ENCODE measurements around the gene CACNA1C. TPM values are rescaled to one million over a fixed set of nuclear protein-coding genes. Genes with fewer than 3 reads are reported as not detected.
A peak's percentile ranks its signal among the peaks of the same experiment; 100 is the strongest.

The CACNA1C gene
- total and polyA plus RNA-seq, 2 of the 4 experiments (the other 2 are of a cell fraction), result 1.6 to 2.6 TPM

DNA sequence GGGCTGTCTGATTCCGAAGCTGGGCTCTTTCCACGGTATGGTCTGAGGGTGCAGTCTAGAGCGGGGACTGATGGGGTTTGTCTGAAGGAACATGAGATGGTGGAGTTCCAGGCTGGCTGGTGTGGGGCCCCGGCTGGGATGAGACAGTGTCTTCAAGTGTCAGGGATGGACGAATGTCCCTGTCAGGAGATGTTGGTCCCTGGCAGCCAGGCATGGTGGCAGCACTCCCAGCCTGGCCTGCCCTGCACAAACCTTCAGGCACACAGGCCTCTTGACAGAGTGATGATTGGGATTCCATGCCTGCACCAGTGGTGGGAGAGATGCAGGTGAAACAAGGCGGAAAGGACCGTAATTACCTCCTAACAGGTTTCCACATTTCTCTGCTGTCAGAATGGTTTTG lies 221.9 kb downstream of the CACNA1C start:
- no peak overlapping the region for H4K5ac ChIP-seq (ENCODE audit: low read depth, low read length)
- H3K23ac ChIP-seq (ENCODE audit: low read depth, low read length), result peak overlapping the region; percentile 47; the same call in 1 of the 2 replicates
- no peaks in the 10 kb centered on the region for H3K9me3 ChIP-seq (ENCODE audit: control insufficient read depth, insufficient read depth, low read length)
- H4K20me1 ChIP-seq (ENCODE audit: insufficient read depth, low read length), result no peaks in the 10 kb centered on the region
- H2AK5ac ChIP-seq (ENCODE audit: low read depth, low read length), result peak overlapping the region; percentile 86
- H2BK5ac ChIP-seq (ENCODE audit: low read depth, low read length, poor library complexity, severe bottlenecking), result no peak overlapping the region
- in situ Hi-C loops (cut with MboI; ENCODE audit: low sequenced_read_pairs) (loop anchor here (25.0 kb wide), 2 partner anchors 462 to 612 kb away; partner anchors contain the start of gene LRTM2), intact Hi-C loops (cut with micrococcal nuclease) (no loop called here), dilution Hi-C loops (cut with HindIII; ENCODE audit: low sequenced_read_pairs, unreplicated experiment) (no loop called here)
- TF ChIP-seq ELK1 (IDR thresholded peaks at IDR 0.05; ENCODE audit: borderline replicate concordance, low read depth, low read length), result no peak
- TF ChIP-seq, protein P1, sequence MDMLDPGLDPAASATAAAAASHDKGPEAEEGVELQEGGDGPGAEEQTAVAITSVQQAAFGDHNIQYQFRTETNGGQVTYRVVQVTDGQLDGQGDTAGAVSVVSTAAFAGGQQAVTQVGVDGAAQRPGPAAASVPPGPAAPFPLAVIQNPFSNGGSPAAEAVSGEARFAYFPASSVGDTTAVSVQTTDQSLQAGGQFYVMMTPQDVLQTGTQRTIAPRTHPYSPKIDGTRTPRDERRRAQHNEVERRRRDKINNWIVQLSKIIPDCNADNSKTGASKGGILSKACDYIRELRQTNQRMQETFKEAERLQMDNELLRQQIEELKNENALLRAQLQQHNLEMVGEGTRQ (IDR thresholded peaks at IDR 0.05; ENCODE audit: low read depth, low read length), result no peak
- TF ChIP-seq FOS (IDR thresholded peaks at IDR 0.05; ENCODE audit: low read depth, low read length), result no peak
- no peak for TF ChIP-seq MAFK (IDR thresholded peaks at IDR 0.05; ENCODE audit: low read depth, low read length)
- H2BK120ac ChIP-seq (ENCODE audit: low read depth, low read length), result no peak overlapping the region
- H3K9ac ChIP-seq (ENCODE audit: low read depth, low read length), result no peak overlapping the region
- H2BK15ac ChIP-seq (ENCODE audit: low read depth, low read length), result 0 out of 3 replicates have a peak overlapping the region, but pooled peaks have one; percentile 48
- no peak overlapping the region for H2BK20ac ChIP-seq (ENCODE audit: low read depth, low read length)
- H3K27me3 ChIP-seq (ENCODE audit: control insufficient read depth, insufficient read depth, low read length), result no peaks in the 10 kb centered on the region
- no peak overlapping the region for H3K18ac ChIP-seq (ENCODE audit: low read depth, low read length)
- H3K4me3 ChIP-seq (ENCODE audit: insufficient read depth, low read depth, low read length), result no peak overlapping the region
- H3K4me2 ChIP-seq (ENCODE audit: low read depth, low read length), result no peak overlapping the region
- H3K9me1 ChIP-seq (ENCODE audit: insufficient read depth, low read length), result peaks cover under 1% of the 10 kb centered on the region; the same call in 1 of the 2 replicates
- peak overlapping the region; percentile 2; the same call in 1 of the 2 replicates for H4K91ac ChIP-seq (ENCODE audit: insufficient read depth, low read depth, low read length)
- H3K56ac ChIP-seq (ENCODE audit: extremely low read depth, insufficient read depth, low read length), result no peak overlapping the region
- no peak overlapping the region for H2AK9ac ChIP-seq (replicated peaks; ENCODE audit: low read depth, low read length, poor library complexity)
- no peak overlapping the region for H3K14ac ChIP-seq (replicated peaks; ENCODE audit: low read depth, low read length)
- no peaks in the 10 kb centered on the region for H3K36me3 ChIP-seq (ENCODE audit: control insufficient read depth, insufficient read depth, low read length)
- H3K27ac ChIP-seq (ENCODE audit: insufficient read depth, low read length), result no peak overlapping the region
- H2AFZ ChIP-seq (replicated peaks; ENCODE audit: low read length, poor library complexity), result no peak overlapping the region
- WGBS, 2 experiments (ENCODE audit: extremely low coverage in 2 of 2, insufficient read length in 1 of 2), result 100% methylated on average over 1 of the region's 7 CpGs; no CpG with 5 or more reads in 1 of the 2 experiments
- H3K79me1 ChIP-seq (ENCODE audit: low read depth in 1 of 2, low read length in 2 of 2), result peaks cover 0 to 3% of the 10 kb centered on the region in 2 experiments; a peak in 2 of 4 replicates
- CTCF ChIA-PET, result no interaction called here
- H3K4me1 ChIP-seq (ENCODE audit: control insufficient read depth, insufficient read depth, low read length), result peaks cover 6% of the 10 kb centered on the region
- POLR2A ChIA-PET (ENCODE audit: unreplicated experiment), result interaction anchor here (0.6 kb wide), 1 partner anchor 83 kb away, joined by 3 read pairs; no protein-coding TSS in a partner anchor
- DNase-seq, result no peak
- no peak for ATAC-seq (ENCODE audit: low read depth)
- no TSS peak for BruUV-seq (replicated peaks)
- H4K8ac ChIP-seq (ENCODE audit: low read depth in 2 of 2, low read length in 2 of 2), result no peak overlapping the region; a peak in 1 of 4 replicates
- no peak overlapping the region for H3K4ac ChIP-seq (ENCODE audit: low read depth, low read length)

Data from IMR-90 (cell line).